ENCODE data around the gene FAM187B. TPM values are rescaled to one million over a fixed set of nuclear protein-coding genes. Genes with fewer than 3 reads are reported as not detected.

Gene FAM187B
- total and polyA plus RNA-seq, 2 donors (not counting 1 experiment from before 2014, with no cell fraction given): 0.25 TPM; not detected in 1

GRCh38 chr19:35231956-35232645, 3.6 kb upstream of the FAM187B start:
- Histone ChIP-seq H3K9me3 (ENCODE audit: control extremely low read depth in 1 of 3, control insufficient read depth in 2 of 3, insufficient read depth in 1 of 3, low read length in 2 of 3) (no peaks in the 10 kb centered on the region), H3K4me1 (ENCODE audit: control insufficient read depth in 2 of 2, insufficient read depth in 2 of 2, low read length in 2 of 2) (no peaks in the 10 kb centered on the region), H4K20me1 (ENCODE audit: control insufficient read depth, insufficient read depth, low read length, poor library complexity, severe bottlenecking) (no peaks in the 10 kb centered on the region), H3K27ac (ENCODE audit: low read length in 2 of 2) (no peak overlapping the region), H3K4me2 (replicated peaks; ENCODE audit: low read depth, low read length, poor library complexity, severe bottlenecking) (no peak overlapping the region), H3K79me2 (ENCODE audit: control insufficient read depth, insufficient read depth, low read length) (no peaks in the 10 kb centered on the region), H3K4me3 (ENCODE audit: control extremely low read depth in 1 of 5, extremely low read depth in 1 of 5, insufficient read depth in 1 of 5, low read depth in 2 of 5, low read length in 4 of 5) (no peak overlapping the region), H3K36me3 (replicated peaks in 1 of 2; ENCODE audit: control extremely low read depth in 1 of 2, control insufficient read depth in 1 of 2, extremely low read depth in 1 of 2, insufficient read depth in 2 of 2, low read length in 1 of 2) (no peaks in the 10 kb centered on the region), H3K27me3 (replicated peaks in 1 of 4; ENCODE audit: control extremely low read depth in 1 of 4, control insufficient read depth in 3 of 4, insufficient read depth in 4 of 4, low read length in 3 of 4) (no peaks in the 10 kb centered on the region), H2AFZ (ENCODE audit: insufficient read depth, low read depth, low read length, poor library complexity, severe bottlenecking) (no peak overlapping the region), H3K9ac (ENCODE audit: low read length) (no peak overlapping the region)
- POLR2A ChIA-PET: no interaction called here
- no peak for ATAC-seq (ENCODE audit: low read depth)
- CTCF ChIA-PET: no interaction called here
- no peak for TF ChIP-seq CTCF (IDR thresholded peaks at IDR 0.05)
- no peak for TF ChIP-seq EZH2 (IDR thresholded peaks at IDR 0.05; ENCODE audit: borderline replicate concordance, insufficient read depth, low read depth, low read length, poor library complexity, severe bottlenecking)
- intact Hi-C loops (cut with micrococcal nuclease): no loop called here
- Mint-ChIP-seq H3K27ac (no peak overlapping the region), H3K4me1 (peaks cover 4% of the 10 kb centered on the region), H3K4me3 (no peak overlapping the region), H3K27me3 (peaks cover 6% of the 10 kb centered on the region), H3K9me3 (ENCODE audit: insufficient read depth) (no peaks in the 10 kb centered on the region)
- 91% methylated on average over 13 of the region's 14 CpGs for WGBS (ENCODE audit: insufficient coverage)
- no peak for DNase-seq

- no peak for DNase-seq
- H3K4me3 Mint-ChIP-seq: no peak overlapping the region
- no peak for TF ChIP-seq CTCF (IDR thresholded peaks at IDR 0.05)
- no peak for TF ChIP-seq EZH2 (IDR thresholded peaks at IDR 0.05; ENCODE audit: borderline replicate concordance, insufficient read depth, low read depth, low read length, poor library complexity, severe bottlenecking)
- H2AFZ ChIP-seq (ENCODE audit: insufficient read depth, low read depth, low read length, poor library complexity, severe bottlenecking): no peak overlapping the region
- H3K4me2 ChIP-seq (replicated peaks; ENCODE audit: low read depth, low read length, poor library complexity, severe bottlenecking): no peak overlapping the region
- no peaks in the 10 kb centered on the region for H3K27me3 ChIP-seq (replicated peaks in 1 of 4; ENCODE audit: control extremely low read depth in 1 of 4, control insufficient read depth in 3 of 4, insufficient read depth in 4 of 4, low read length in 3 of 4)
- no peak for ATAC-seq (ENCODE audit: low read depth)
- peaks cover 11% of the 10 kb centered on the region for H3K4me1 Mint-ChIP-seq
- no peaks in the 10 kb centered on the region for H3K79me2 ChIP-seq (ENCODE audit: control insufficient read depth, insufficient read depth, low read length)
- no peak overlapping the region for H3K27ac Mint-ChIP-seq
- no peak overlapping the region for H3K27ac ChIP-seq (ENCODE audit: low read length in 2 of 2)
- H3K9me3 ChIP-seq (ENCODE audit: control extremely low read depth in 1 of 3, control insufficient read depth in 2 of 3, insufficient read depth in 1 of 3, low read length in 2 of 3): peaks cover 0 to 4% (median 0%) of the 10 kb centered on the region in 3 donors
- no peak overlapping the region for H3K9ac ChIP-seq (ENCODE audit: low read length)
- intact Hi-C loops (cut with micrococcal nuclease): no loop called here
- no peaks in the 10 kb centered on the region for H4K20me1 ChIP-seq (ENCODE audit: control insufficient read depth, insufficient read depth, low read length, poor library complexity, severe bottlenecking)
- no peaks in the 10 kb centered on the region for H3K9me3 Mint-ChIP-seq (ENCODE audit: insufficient read depth)
- CTCF ChIA-PET: no interaction called here
- H3K4me1 ChIP-seq (ENCODE audit: control insufficient read depth in 2 of 2, insufficient read depth in 2 of 2, low read length in 2 of 2): peaks cover 15 to 16% of the 10 kb centered on the region in 2 donors
- peaks cover 6% of the 10 kb centered on the region for H3K27me3 Mint-ChIP-seq
- POLR2A ChIA-PET: interaction anchor here (0.6 kb wide), 1 partner anchor 9 kb away, joined by 5 read pairs; no protein-coding TSS in a partner anchor
- no peaks in the 10 kb centered on the region for H3K36me3 ChIP-seq (replicated peaks in 1 of 2; ENCODE audit: control extremely low read depth in 1 of 2, control insufficient read depth in 1 of 2, extremely low read depth in 1 of 2, insufficient read depth in 2 of 2, low read length in 1 of 2)
- 95% methylated on average over 8 of the region's 8 CpGs for WGBS (ENCODE audit: insufficient coverage)
- no peak overlapping the region for H3K4me3 ChIP-seq (ENCODE audit: control extremely low read depth in 1 of 5, extremely low read depth in 1 of 5, insufficient read depth in 1 of 5, low read depth in 2 of 5, low read length in 4 of 5)
Measured at GRCh38 chr19:35229601-35230000, 1.1 kb upstream of the FAM187B start.

All from B cell (primary cell).